Stimulated activated CD4-positive, alpha-beta T cell treated with anti-CD3 and anti-CD28 coated beads, Interleukin-4, amount 100 ng/mL, for 4 hours (primary cell): ENCODE data around the gene PTGIS.

Source experiments
- DNase-seq, 2 experiments: peaks; one replicate each; pipeline ENCODE4 v3.0.0-alpha.2; 2020

PTGIS gene

DNA sequence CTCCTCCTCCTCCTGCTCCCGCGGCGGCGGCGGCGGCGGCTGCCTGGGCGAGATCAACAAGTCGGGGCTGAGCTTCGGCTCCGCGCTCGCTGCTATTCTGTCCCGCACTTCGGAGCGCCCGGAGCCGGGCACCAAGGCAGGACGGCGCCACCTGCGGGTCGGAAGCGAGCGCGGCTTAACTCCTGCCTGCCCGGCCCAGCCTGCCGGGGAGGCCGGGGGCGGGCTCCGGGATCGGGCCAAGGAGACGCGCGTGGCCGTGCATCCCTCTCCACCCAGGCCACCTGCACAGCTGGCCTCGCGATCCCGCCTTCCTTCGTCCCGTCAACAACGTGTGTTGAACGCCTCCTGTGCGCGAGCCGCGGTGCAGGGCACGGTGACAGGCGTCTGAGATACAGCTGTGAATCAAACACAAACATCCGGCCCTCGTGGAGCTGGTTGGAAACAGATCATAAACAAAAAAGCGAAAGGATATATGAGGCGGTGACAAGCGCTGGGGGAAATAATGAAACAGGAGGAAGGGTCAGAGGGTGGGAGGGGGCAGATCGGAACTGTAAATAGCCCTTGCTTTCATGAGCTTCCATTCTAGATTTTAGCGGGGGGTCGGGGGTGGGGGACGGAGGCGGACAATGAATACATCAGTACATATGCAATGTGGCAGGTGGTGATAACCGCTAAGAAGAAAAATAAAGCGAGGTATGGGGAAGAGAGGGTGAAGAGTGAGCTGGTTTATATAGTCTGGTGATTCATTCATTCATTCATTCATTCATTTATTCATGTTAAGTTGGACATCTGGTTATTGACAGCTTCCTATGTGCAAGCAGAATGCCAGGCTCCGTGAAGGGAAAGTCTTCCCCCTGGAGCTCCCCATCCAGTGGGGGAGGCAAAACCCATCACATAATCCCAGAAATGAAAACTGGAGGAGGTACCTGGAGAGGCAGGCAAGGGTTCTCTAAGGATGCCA is 83.5 kb downstream of the PTGIS start:
- DNase-seq: peak; percentile 29 to 66

DNA sequence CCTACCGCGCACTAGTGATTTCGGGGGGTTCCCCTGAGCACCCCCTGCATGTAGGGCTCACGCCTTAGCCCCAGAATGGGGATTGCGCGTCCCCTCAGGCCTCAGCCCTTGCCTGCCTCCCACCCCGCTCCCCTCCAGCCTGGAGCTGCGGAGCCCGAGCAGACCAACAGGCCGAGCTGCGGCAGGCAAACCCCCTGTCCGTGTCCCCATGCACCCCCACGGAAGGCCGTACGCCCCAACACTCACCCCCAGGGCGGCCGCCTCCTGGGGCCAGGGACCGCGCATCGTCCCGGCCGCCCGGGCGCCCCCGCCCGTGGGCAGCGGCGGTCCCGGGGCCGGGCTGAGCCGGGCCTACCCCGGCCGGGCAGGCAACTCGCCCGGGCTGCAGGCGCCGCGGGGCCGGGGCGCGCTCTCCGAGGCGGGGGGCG is 84.2 kb downstream of the PTGIS start:
- DNase-seq: no peak

DNA sequence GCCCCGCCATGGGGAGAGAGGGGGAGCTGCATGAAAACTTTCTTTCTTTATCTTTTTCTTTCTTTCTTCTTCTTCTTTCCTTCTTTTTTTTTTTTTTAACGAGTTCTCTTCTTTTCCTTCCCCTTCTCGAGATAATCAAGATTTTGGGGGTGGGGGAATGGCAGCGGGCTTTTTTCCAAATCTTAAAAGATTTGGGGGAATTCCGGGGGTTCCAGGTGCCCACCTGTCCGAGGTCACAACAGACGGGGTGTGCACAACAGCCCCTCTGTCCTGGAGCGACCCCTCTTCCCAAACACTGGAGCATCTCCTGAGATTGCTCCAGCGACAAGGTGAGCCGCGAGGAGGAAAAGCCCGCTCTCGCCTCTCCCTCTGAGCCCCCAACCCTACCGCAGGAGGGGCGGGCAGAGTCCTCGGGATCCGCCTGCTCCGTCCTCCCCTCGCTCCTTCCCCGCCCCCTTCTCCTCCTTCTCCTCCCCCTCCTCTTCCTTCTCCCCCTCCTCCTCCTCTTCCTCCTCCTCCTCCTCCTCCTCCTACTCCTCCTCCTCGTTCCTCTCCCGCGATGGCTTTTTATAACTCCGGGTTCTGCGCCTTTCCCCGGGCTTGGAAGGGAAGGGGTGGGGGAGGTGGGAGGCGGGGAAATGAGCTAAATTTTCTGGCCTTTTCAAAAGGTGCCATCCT is 84.8 kb downstream of the PTGIS start:
- DNase-seq: no peak

DNA sequence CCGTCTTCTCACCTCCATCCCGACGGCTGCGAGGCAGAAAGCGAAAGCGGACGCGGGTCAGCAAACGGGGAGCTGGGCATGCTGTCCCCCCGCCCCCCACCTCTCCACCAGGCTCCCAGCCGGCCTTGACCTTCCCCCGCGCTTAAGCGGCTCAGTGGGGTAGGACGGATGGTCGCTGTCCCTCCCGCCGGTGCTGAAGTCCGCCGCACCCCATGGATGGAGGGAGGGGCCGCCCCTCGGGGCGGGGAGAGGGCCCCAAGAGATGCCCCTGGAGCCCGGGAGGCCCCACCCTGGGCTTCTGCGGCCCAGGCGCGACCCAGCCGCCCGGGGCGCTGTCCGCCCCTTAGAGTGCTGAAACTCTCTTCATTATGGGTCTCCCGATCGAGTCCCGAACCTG is 85.3 kb downstream of the PTGIS start, which contains the start of gene KCNB1:
KCNB1 (minus strand) TSS at position 48 of the 397 bp plus-strand sequence. CDS start 188 bp downstream, outside the sequence.
- peak; percentile 3 to 25 for DNase-seq

DNA sequence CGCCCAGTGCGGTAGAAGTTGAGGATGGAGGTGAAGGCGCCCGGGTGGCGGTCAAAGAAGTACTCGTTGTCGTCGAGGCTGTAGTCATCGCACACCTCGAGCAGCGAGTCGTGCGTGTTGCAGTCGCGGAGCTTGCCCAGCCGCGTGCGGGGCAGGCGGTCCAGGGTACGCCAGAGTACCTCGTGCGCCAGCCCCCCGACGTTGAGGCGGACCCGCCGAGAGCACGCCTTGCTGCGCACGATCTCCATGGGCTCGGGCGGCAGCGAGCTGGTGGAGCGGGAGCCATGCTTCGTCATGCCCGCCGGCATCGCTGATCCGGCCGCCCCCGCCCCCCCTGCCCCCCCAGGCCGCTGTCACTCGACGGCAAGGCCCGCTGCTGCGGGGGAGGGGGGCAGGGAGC is 85.8 kb downstream of the PTGIS start:
- DNase-seq: no peak

DNA sequence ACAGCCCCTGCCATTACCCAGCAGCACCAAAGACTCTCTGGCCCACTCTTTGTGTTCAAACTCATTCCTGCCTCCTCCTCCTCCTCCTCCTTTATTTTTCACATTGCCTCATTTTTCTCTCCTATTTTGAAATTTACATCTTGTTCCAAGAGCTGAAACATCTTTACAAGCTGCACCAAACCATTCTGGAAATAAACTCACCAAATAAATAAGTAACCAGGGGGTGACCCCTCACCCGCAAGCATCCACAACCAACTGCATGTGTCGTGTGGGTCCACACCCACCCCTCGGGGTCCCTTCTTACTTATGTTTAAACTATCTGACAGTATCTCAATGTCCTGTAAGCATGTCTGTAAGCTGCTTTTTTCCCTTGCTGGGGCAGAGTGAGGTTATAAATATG is 86.8 kb downstream of the PTGIS start:
- DNase-seq: no peak

DNA sequence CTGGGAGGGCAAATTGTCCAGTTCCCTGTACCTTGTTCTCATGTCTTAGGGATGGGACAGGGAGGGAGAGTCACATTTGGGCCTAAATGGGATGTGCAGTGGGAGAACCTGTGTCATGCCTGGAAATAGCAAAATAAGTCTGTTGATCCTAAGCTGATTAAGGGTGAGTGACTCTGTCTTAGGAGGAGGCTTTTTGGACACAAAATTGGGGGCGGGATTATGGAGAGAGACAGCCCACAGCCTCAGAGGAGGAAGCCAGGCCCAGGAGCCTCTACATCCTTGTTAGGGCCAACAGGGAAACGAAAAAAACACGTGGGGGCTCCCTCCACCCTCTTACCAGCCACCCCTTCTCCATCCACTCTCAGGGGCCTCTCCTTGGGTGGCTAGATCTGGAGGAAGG is 87.7 kb downstream of the PTGIS start:
- no peak for DNase-seq

DNA sequence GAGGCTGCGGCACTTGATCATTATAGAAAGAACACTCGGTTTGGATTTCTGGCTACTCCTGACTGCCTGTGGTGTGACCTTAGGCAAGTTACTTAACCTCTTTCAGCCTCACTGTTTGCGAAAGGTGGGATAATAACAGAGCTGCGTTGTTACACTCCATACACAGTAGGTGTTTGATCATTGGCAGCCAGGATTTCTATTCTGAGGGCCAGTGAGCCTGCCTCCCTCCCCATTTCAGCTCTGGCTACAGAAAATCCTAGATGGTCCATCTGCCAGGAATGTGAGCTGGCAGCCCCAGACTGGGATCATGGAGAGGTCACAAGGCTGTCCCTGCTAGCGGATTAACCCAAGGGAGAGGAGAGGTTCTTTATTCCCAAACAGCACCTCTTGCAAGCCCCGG is 88.2 kb downstream of the PTGIS start:
- DNase-seq: no peak

DNA sequence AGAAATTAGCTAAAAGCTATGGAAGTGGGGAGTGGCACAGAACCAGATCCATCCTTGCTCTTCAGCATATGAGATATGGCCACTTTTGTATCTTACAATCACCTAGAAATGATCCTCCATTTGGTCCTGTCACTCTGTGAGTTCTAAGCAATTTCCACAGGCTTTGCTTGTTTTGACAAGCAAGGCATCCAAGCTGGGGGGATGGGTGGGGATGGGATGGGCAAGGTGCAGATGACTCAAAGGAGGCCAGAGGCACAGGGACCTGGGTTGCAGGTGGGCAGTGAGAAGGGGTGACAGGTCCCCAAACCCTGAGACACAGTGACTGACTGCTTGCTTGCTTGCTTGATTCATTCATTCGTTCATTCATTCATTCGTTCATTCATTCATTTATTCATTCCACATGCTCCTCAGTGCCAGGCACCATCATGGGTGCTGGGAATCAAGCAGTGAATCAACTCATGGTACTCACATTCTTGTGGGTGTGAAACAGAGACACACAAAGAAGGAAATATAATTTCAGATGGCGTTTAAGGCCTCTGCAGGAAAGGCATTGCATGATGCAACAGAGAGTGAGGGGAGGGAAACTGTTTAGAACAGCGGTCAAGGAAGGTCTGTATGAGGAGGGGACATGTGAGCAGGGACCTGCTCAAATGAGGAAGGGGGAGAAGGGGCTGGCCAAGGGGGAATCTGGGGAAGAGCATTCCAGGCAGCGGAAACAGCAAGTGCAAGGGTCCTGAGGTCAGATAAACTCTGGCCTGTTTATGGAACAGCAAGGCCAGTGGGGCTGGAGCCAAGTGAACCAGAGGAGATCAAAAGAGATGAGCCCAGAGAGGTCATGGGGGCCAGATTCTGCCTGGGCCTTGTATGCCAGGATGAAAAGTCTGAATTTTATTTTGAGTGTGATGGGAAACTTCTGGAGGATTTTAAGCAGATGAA is 88.9 kb downstream of the PTGIS start:
- no peak for DNase-seq

DNA sequence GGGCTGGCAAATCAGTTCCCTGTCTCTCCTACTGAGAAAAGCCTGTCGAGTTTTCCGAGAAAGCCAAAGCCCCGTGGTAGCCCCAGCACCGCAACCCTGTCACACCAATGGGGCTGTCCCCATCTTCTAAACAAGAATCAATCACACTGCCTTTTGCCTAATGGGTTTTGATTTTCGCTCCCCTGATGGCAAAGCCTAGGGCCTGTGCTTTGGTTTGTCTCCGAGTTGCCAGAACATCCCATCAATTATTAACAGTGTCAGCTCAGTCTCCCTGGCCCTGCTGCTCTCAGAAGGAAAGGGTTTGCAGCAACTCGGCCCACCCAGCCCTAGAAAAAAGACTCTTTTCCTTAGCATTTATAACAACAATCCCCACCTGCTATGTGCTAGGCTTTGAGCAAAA is 89.7 kb downstream of the PTGIS start:
- DNase-seq: no peak

DNA sequence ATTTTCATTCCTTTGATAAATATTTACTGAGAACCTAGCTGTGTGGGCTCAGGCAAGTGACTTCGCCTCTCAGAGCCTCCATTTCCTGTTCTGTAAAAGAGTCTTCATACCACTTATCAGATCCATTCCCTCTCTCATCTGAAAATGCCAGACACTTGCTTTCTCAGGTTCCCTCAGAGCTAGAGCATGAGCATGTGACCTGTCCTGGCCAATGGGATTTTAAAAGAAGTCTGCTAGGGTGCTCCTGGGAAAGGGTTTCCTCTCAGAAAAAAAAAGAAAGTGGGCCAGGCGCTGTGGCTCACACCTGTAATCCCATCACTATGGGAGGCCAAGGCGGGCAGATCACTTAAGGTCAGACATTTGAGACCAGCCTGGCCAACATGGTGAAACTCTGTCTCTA is 90.7 kb downstream of the PTGIS start:
- no peak for DNase-seq

DNA sequence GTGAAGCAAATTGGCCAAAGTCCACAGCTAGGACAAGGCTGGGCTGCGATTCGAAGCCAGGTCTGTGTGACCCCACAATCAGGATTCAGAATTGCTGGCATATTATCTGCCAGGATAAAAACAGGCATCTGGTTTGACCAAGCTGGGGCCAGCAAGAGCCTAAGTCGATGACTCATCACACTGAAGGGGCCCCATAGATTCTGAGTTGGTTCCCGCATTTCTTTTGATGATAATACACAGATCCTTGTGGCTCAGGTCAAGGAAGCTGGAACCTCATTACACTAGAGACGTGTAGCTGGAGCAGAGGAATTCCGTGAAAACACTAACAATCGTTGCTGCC is 92.0 kb downstream of the PTGIS start:
- DNase-seq: no peak

DNA sequence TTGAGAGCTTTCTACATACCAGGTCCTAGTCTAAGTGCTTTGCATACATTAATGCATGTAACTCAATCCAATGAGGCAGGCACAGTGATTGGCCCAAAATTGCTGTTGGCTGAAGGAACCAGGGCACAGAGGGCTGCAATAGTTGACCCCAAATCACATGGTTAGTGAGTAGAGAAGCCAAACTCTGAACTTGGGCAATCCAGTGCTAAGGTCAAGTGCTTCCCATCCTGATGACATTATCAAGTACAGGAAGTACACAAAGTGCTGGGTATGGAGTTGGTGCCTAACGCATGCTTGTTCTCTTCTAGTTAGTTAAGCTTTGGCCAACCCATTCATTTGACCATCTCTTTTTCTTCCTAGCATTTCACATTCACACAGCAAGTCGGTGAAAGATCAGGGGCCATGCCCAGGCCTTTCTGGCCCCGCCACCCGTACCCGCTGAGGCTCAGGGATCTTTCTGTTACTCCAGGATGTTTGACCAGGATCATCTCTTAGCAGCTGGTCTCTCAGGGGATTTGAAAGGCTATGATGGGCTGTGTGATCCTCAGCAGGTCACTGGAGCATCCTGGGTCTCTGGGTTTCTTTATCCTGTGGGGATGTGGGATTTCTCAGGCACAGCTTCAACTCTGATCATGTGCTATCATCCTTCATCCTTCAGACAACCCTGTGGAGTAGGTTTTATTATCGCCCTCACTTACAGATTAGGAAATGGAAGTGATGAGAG is 92.5 kb downstream of the PTGIS start:
- DNase-seq: no peak

DNA sequence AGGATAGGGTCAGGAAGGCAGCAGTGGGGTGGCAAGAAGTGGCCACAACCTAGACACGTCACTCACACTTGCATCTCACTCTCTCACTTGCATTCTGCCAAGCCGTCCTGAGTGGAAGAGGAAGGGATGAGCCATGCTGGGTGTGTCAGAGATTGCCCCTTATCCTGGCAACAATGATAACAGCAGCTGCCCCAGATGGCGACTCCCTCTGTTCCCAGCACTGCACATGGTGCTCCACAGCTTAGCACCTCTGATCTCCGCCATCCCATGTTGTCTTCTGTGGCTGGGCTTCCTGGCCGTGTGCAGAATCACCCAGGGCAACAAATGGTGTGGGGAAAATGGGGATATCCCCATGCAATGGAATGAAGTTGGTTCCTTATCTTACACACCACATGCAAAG is 96.5 kb downstream of the PTGIS start:
- no peak for DNase-seq

DNA sequence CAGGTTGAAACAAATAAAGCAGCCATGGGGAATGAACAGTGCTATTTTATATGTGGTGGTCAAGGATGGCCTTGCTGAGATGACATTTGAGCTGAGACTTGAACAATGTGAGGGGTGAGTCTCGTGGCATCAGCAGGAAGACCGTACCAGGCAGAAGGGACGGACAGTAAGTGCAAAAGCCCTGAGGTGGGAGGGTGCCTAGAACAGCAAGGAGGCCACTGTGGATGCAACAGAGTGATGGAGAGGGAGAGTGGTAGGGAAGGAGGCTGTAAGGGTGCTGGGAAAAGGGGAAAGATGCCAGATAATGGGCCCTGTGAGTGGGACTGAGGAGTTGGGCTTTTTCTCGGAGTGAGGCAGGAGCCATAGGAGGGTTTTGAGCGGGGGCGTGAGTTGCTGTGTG is 97.0 kb downstream of the PTGIS start:
- DNase-seq: no peak

DNA sequence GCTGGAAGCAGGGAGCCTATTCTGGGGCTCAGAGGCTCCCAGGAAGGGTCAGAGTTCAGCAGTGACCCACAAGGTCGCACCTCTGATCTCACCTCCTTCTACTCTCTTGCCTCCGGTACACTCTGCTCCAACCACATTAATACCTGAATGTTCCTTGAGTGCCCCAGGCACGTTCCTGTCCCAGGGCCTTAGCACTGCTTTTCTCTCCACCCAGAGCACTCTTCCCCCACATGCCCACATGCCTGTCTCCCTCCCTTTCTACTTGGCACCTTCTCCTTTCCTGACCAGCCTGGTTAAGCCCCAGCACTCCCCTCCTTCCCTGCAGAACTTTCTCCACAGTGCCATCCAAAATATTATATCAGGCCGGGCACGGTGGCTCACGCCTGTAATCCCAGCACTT is 98.9 kb downstream of the PTGIS start:
- DNase-seq: no peak

DNA sequence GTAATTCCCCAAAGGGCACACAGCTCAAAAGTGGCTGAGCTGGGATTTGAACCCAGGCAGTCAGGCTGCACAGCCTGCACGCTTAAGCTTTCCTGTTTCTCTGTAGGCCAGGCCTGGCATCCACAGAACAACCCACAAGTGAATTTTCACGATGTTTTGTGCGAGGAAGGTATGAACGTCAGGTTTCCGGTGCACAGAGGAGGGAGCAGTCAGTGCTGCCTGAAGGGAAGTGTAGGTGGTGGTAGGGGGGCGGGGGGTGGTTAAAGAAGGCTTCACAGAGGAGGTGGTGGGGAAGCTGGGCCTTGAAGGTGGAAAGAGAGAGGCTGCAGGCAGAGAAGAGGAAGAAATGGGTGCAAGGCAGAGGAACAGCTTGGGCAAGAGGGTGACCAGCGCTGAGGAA is 99.5 kb downstream of the PTGIS start:
- DNase-seq: no peak

DNA sequence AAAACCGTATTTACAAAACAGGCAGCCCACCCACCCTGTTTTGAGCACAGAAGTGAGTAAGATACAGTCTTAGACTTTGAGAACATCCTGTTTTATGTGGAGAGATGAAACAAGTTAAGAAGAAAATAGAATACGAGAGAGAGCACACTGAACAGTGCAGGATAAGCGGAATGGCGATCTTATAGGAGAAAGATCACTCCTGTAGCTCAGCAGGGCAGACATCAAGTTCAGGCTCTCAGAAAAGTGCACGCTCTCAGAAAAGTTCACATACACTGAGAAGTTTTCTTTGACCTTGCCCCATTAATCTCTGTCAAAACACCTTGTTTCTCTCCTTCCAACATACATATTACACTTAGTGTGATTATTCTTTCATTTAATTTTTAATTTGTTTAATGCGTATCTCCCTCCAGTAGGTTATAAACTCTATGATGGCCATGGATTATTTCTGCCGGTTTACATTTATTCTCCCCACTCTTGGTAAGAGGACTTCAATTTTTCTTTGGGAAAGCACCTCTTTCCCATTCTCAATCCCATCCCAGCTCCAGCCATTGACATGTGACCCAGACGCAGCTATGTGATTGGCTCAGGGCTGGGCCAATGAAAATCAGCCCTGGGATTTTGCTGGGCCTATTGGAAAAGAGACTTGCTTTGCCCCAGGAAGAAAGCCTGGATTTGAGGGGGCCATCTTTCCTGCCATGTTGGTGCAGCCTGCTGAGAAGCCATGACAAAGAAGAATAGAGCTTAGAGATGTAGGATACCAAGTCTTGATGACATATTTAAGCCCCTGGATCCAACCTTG is 101.6 kb downstream of the PTGIS start:
- no peak for DNase-seq

DNA sequence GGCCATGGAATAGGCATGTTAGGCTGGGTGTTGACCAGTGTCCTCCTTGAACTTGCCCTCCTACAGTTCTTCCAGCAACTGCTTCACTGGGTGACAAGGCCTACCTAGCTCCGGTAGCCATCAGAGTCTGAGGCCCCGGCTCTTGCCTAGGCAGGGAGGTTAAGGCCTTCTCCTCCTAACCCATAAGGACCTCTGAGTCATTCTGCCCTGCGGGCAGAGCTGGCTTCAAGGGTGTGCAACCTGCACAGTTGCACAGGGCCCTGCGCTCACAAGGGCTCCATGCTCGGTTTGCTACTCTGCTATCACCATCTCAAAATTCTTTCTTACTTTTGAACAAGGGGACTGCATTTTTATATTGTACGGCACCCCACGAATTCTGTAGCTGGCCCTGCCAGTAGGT is 103.4 kb downstream of the PTGIS start:
- DNase-seq: no peak

DNA sequence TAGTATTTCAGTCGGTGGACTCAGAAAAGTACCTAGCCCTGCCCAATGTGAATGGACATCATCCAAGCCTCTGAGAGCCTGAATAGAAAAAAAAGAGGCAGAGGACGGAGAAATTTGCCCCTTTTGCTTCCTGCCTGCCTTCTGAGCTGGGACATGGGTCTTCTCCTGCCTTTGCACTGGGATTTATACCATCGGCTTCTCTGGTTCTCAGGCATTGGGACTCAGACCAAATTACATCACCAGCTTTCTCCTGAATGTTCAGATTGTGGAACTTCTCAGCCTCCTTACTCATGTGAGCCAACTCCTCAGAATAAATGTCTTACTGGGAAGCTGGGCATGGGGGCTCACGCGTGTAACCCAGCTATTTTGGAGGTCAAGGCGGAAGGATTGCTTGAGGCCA is 105.3 kb downstream of the PTGIS start:
- DNase-seq: no peak

DNA sequence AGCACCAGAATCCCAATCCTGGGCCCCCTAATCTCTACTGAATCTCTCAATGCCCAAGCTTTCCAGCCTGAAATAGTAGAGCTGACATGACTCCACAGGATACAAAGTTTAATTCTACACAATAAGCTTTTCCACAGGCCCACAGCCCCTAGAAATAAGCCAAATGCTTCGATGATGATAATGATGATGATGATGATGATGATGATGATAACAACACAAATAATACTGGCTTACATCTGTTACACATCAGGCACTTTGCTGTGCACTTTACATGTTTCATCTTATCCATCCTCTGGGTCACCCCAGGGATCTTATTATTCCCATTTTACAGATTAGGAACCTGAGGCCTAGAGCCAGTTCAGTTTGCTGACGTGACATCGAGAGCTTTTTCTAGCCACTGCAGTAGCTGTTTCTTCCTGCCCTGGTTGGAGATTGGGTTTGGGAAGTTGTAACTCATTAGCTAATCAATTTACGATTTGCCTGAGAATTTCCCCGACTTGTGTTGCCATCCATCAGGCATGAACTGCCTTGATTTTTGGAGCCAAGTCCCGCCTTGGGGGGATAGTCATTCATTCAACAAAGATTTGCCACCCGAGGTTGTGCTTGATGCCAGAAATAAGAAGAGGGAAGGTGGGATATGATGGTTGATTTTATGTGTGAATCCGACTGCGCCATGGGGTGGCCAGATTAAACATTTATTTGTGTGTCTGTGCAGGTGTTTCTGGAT is 105.9 kb downstream of the PTGIS start:
- DNase-seq: no peak
